Esophagus muscularis mucosa (tissue), 4 donors: ENCODE data around the gene PLEKHA3.

Experiments used
- CTCF ChIP-seq, 3 experiments: fragments of 200-600 bp in 2 of 3; fragments of 450-650 bp in 1 of 3; sonication (generic) in 2 of 3; IDR thresholded peaks; one replicate each; pipeline ENCODE4 v1.5.1; 2017 to 2019; ENCODE audit warnings: antibody characterized with exemption in 3 of 3, mild to moderate bottlenecking in 2 of 3, moderate library complexity in 1 of 3
- EP300 ChIP-seq: sonication (generic); formaldehyde crosslinking; IDR thresholded peaks from one replicate; pipeline ENCODE4 v1.6.1; 2017; ENCODE audit warnings: antibody characterized with exemption
- POLR2A ChIP-seq: fragments of 450-650 bp; IDR thresholded peaks from one replicate; pipeline ENCODE4 v1.6.1; 2017; ENCODE audit warnings: antibody characterized with exemption, moderate library complexity, mild to moderate bottlenecking, low read depth
- POLR2AphosphoS5 ChIP-seq, 2 donors: sonication (generic); formaldehyde crosslinking; IDR thresholded peaks; one replicate each; pipeline ENCODE4 v1.6.1; 2017; ENCODE audit warnings: antibody characterized with exemption in 2 of 2

GRCh38 chr2:178449700-178450523 is 30.3 kb upstream of the PLEKHA3 start:
- TF ChIP-seq POLR2AphosphoS5 (IDR thresholded peaks at IDR 0.05) (no peak), CTCF (IDR thresholded peaks at IDR 0.05) (no peak), POLR2A (no peak), EP300 (no peak)
